Mesendoderm (in vitro differentiated cells): ENCODE results near the gene HERC4.

Source experiments
- DNase-seq: peaks from one replicate; pipeline ENCODE4 v3.0.0; 2013
- H2AK5ac ChIP-seq: 2 replicates; pipeline ENCODE4 v1.6.1; 2013; ENCODE audit warnings: low read length, inconsistent platforms
- H2BK120ac ChIP-seq: 2 replicates; pipeline ENCODE4 v1.6.1; 2013; ENCODE audit warnings: low read depth, mild to moderate bottlenecking, low read length, moderate library complexity, mixed read lengths
- H2BK15ac ChIP-seq: replicated peaks from 2 replicates; pipeline ENCODE4 v1.6.1; 2013; ENCODE audit warnings: low read depth, mild to moderate bottlenecking, moderate library complexity
- H2BK5ac ChIP-seq: 2 replicates; pipeline ENCODE4 v1.6.1; 2013; ENCODE audit warnings: low read length, inconsistent platforms
- H3K18ac ChIP-seq: 2 replicates; pipeline ENCODE4 v1.6.1; 2013; ENCODE audit warnings: mild to moderate bottlenecking, low read length, mixed read lengths
- H3K23ac ChIP-seq: one replicate; pipeline ENCODE4 v1.6.1; 2013; ENCODE audit warnings: low read length
- H3K27ac ChIP-seq: 2 replicates; pipeline ENCODE4 v1.5.1; 2013; ENCODE audit warnings: low read depth, mild to moderate bottlenecking, inconsistent platforms, low read length, moderate library complexity
- H3K27me3 ChIP-seq: 2 replicates; pipeline ENCODE4 v1.6.1; 2013; ENCODE audit warnings: low read length, control low read depth, mild to moderate bottlenecking, inconsistent platforms; ENCODE audit not compliant: insufficient read depth, poor library complexity
- H3K36me3 ChIP-seq: 2 replicates; pipeline ENCODE4 v1.6.1; 2013; ENCODE audit warnings: low read length, inconsistent platforms; ENCODE audit not compliant: control insufficient read depth, insufficient read depth
- H3K4ac ChIP-seq: one replicate; pipeline ENCODE4 v1.6.1; 2013; ENCODE audit warnings: low read depth, mild to moderate bottlenecking, low read length, moderate library complexity
- H3K4me1 ChIP-seq: 2 replicates; pipeline ENCODE4 v1.6.1; 2013; ENCODE audit warnings: low read depth, low read length, inconsistent platforms; ENCODE audit not compliant: control insufficient read depth
- H3K4me2 ChIP-seq: 2 replicates; pipeline ENCODE4 v1.6.1; 2013; ENCODE audit warnings: low read length
- H3K4me3 ChIP-seq: 2 replicates; pipeline ENCODE4 v1.5.1; 2013; ENCODE audit warnings: mild to moderate bottlenecking, low read length
- H3K56ac ChIP-seq: one replicate; pipeline ENCODE4 v1.6.1; 2013; ENCODE audit warnings: low read length
- H3K79me1 ChIP-seq: 2 replicates; pipeline ENCODE4 v1.6.1; 2013; ENCODE audit warnings: low read length, inconsistent platforms
- H3K79me2 ChIP-seq: 2 replicates; pipeline ENCODE4 v1.6.1; 2013; ENCODE audit warnings: mild to moderate bottlenecking, low read length; ENCODE audit not compliant: control insufficient read depth, insufficient read depth
- H3K9ac ChIP-seq: 2 replicates; pipeline ENCODE4 v1.6.1; 2013; ENCODE audit warnings: low read length, inconsistent platforms
- H4K5ac ChIP-seq: one replicate; pipeline ENCODE4 v1.6.1; 2013; ENCODE audit warnings: low read length
- H4K8ac ChIP-seq: one replicate; pipeline ENCODE4 v1.6.1; 2013; ENCODE audit warnings: low read depth, mild to moderate bottlenecking, control low read depth, low read length, moderate library complexity
- WGBS: extraction: QIAGEN DNeasy Blood & Tissue Kit; methylation state at CpG from one replicate; pipeline ENCODE4 v1.1.7; 2013; ENCODE audit warnings: low lambda C conversion rate, missing lambda C conversion rate; ENCODE audit not compliant: insufficient coverage; ENCODE audit errors: extremely low coverage; 5-methylcytosine and 5-hydroxymethylcytosine counted together

HERC4 gene

DNA sequence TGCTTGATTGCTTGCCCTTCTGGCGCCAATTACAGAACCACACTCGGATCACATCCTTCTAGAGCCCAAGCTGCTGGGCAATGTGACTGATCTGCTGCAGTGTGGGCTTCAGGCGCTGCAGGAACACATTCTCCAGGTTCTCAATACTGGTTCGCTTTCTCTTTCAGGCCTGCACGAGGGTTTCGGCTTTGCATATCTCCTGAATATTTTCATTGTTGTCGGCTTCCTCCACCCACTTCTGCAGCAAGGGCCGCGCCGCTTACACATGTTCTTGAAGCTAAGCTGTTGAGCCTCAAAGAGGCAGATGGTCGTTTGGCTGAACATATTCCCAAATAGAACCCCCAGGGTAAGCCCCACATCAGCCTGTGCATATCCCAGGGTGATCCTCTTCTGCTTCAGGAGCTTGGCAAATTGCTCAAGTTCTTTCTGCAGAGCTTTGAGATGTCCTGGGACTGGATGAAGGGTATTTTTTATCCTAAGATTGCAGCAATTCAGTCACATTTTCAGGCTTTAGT is 64.6 kb downstream of the HERC4 start:
- no CpG with 5 or more reads among the region's 11 CpGs for WGBS
- H3K36me3 ChIP-seq: no peaks in the 10 kb centered on the region

DNA sequence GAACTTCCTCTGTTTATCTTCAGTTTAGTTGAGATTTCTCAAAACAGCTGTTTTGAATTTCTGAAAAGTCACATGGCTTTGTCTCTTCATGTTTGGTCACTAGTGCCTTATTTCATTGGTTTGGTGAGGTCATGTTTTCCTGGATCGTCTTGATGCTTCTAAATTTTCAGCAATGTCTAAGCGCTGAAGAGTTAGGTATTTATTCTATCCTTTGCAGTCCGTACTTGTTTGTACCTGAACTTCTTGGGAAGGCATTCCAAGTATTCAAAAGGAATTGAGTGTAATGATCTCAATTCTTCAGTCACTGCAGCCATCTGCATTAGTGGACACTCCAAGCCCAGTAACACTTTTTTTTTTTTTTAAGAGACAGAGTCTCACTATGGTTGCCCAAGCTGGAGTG is 67.7 kb downstream of the HERC4 start:
- no peak for DNase-seq
- Histone ChIP-seq H3K27ac (no peak overlapping the region), H3K4ac (no peak overlapping the region), H2AK5ac (no peak overlapping the region), H3K36me3 (no peaks in the 10 kb centered on the region), H3K4me1 (no peaks in the 10 kb centered on the region), H3K23ac (no peak overlapping the region), H2BK15ac (no peak overlapping the region), H2BK5ac (no peak overlapping the region), H3K4me2 (no peak overlapping the region), H4K8ac (no peak overlapping the region), H3K18ac (no peak overlapping the region), H3K56ac (no peak overlapping the region), H3K79me1 (no peaks in the 10 kb centered on the region), H2BK120ac (no peak overlapping the region), H3K27me3 (no peaks in the 10 kb centered on the region), H3K9ac (no peak overlapping the region), H4K5ac (no peak overlapping the region), H3K4me3 (no peak overlapping the region), H3K79me2 (no peaks in the 10 kb centered on the region)
- WGBS: no CpG with 5 or more reads among the region's 3 CpGs

More for the DNA sequence above, 64.6 kb downstream of the HERC4 start:
- Histone ChIP-seq H3K79me2 (no peaks in the 10 kb centered on the region), H3K9ac (no peak overlapping the region), H2AK5ac (no peak overlapping the region), H3K4me2 (no peak overlapping the region), H3K4ac (no peak overlapping the region), H3K4me1 (no peaks in the 10 kb centered on the region), H3K27me3 (no peaks in the 10 kb centered on the region), H4K8ac (no peak overlapping the region), H2BK120ac (no peak overlapping the region), H3K4me3 (no peak overlapping the region), H3K23ac (no peak overlapping the region), H3K18ac (no peak overlapping the region), H4K5ac (no peak overlapping the region), H3K27ac (no peak overlapping the region), H2BK5ac (no peak overlapping the region), H3K56ac (no peak overlapping the region), H2BK15ac (no peak overlapping the region), H3K79me1 (no peaks in the 10 kb centered on the region)
- DNase-seq: no peak

DNA sequence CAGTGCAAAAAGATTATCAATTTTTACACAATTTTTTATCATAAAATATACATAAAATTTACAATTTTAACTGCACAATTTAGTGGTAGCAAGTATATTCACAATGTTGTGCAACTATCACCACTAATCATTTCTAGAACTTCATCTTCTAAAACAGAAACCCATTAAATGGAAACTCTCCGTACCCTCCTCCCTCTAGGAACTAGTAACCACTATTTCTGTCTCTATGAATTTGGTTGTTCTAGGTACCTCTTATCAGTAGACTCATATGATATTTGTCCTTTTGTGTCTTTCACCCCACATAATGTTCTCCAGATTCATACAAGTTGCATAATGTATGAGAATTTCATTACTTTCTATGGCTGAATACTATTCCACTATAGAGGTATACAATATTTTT is 73.5 kb downstream of the HERC4 start:
- Histone ChIP-seq H3K9ac (no peak overlapping the region), H3K4me1 (no peaks in the 10 kb centered on the region), H3K23ac (no peak overlapping the region), H4K5ac (no peak overlapping the region), H2BK15ac (no peak overlapping the region), H3K18ac (no peak overlapping the region), H3K27me3 (no peaks in the 10 kb centered on the region), H2AK5ac (no peak overlapping the region), H3K4me3 (no peak overlapping the region), H3K56ac (no peak overlapping the region), H2BK120ac (no peak overlapping the region), H3K4ac (no peak overlapping the region), H3K36me3 (no peaks in the 10 kb centered on the region), H3K4me2 (no peak overlapping the region), H3K79me2 (no peaks in the 10 kb centered on the region), H3K27ac (no peak overlapping the region), H4K8ac (no peak overlapping the region), H3K79me1 (no peaks in the 10 kb centered on the region), H2BK5ac (no peak overlapping the region)
- no CpG with 5 or more reads among the region's 1 CpG for WGBS
- DNase-seq: no peak

DNA sequence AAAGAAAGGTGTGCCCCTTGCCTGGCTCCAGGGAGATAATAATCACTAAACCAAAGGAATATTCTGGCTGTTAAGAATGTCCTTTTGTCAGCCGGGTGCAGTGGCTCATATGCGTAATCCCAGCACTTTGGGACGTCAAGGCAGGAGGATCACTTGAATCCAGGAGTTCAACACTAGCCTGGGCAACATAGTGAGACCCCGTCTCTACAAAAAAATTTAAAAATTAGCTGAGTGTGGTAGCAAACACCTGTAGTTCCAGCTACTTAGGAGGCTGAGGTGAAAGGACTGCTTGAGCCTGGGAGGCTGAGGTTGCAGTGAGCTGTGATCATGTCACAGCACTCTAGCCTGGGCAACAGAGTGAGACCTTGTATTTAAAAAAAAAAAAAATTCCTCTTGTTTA is 74.1 kb downstream of the HERC4 start:
- H3K36me3 ChIP-seq: no peaks in the 10 kb centered on the region
- H2BK5ac ChIP-seq: no peak overlapping the region
- H3K4me3 ChIP-seq: no peak overlapping the region
- no peak overlapping the region for H2BK120ac ChIP-seq
- H3K27ac ChIP-seq: no peak overlapping the region
- H3K4me1 ChIP-seq: no peaks in the 10 kb centered on the region
- no peak overlapping the region for H4K5ac ChIP-seq
- no peak overlapping the region for H3K56ac ChIP-seq
- H2BK15ac ChIP-seq: no peak overlapping the region
- H3K27me3 ChIP-seq: no peaks in the 10 kb centered on the region
- no CpG with 5 or more reads among the region's 4 CpGs for WGBS
- H4K8ac ChIP-seq: no peak overlapping the region
- no peak overlapping the region for H3K18ac ChIP-seq
- DNase-seq: no peak
- no peak overlapping the region for H3K9ac ChIP-seq
- H3K79me2 ChIP-seq: no peaks in the 10 kb centered on the region
- H3K23ac ChIP-seq: no peak overlapping the region
- no peak overlapping the region for H2AK5ac ChIP-seq
- no peak overlapping the region for H3K4ac ChIP-seq
- no peaks in the 10 kb centered on the region for H3K79me1 ChIP-seq
- no peak overlapping the region for H3K4me2 ChIP-seq

DNA sequence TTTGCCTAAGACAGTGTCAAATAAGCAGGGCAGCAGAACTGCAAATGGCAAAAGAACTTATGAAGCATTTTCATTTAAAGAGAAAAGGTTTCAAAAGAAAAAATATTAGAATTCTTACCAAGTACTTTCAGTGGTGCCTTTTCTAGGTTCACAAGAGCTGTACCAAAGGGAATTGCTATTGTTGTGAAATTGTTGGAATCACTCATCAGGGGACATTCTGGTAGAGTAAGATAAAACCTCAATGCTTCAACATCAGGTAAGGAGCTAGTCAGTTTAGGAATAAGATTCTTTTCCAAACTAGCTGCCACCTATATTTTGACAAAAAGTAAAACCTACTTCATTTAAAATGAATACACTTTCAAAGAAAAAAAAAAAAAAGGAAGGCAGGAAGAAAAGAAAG is 85.0 kb downstream of the HERC4 start:
- H3K79me1 ChIP-seq: no peaks in the 10 kb centered on the region
- H3K79me2 ChIP-seq: no peaks in the 10 kb centered on the region

DNA sequence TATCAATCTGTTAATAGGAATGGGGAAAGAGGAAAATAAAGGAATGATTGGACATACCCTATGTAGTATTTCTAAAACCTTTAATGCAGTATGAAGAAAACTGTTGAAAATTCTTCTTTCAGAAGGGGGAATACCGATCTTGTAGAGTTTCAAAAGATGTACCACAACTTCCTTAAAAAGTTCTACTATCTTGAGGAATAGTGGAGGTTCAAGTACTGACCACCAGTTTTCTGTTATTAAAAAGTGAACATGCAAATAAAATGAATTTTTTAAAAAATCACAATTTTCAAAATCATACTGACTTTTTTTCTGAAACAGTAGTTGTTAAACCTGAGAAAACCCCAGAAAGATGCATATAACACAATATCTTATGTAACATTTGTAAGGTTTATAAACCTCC is 86.5 kb downstream of the HERC4 start:
- Histone ChIP-seq H2AK5ac (no peak overlapping the region), H3K79me2 (no peaks in the 10 kb centered on the region), H4K5ac (no peak overlapping the region), H3K4ac (no peak overlapping the region), H2BK120ac (no peak overlapping the region), H3K9ac (no peak overlapping the region), H2BK15ac (no peak overlapping the region), H3K27ac (no peak overlapping the region), H3K4me2 (no peak overlapping the region), H4K8ac (no peak overlapping the region), H3K23ac (no peak overlapping the region), H3K56ac (no peak overlapping the region), H3K4me1 (no peaks in the 10 kb centered on the region), H2BK5ac (no peak overlapping the region), H3K4me3 (no peak overlapping the region), H3K79me1 (no peaks in the 10 kb centered on the region), H3K27me3 (no peaks in the 10 kb centered on the region), H3K18ac (no peak overlapping the region), H3K36me3 (no peaks in the 10 kb centered on the region)
- WGBS: no CpG with 5 or more reads among the region's 1 CpG
- DNase-seq: no peak

More for the DNA sequence above, 85.0 kb downstream of the HERC4 start:
- no peaks in the 10 kb centered on the region for H3K27me3 ChIP-seq
- H3K9ac ChIP-seq: no peak overlapping the region
- no peak overlapping the region for H2BK5ac ChIP-seq
- no peak for DNase-seq
- no peak overlapping the region for H4K8ac ChIP-seq
- H3K4me1 ChIP-seq: no peaks in the 10 kb centered on the region
- no peak overlapping the region for H4K5ac ChIP-seq
- H2BK120ac ChIP-seq: no peak overlapping the region
- H3K4me2 ChIP-seq: no peak overlapping the region
- H3K23ac ChIP-seq: no peak overlapping the region
- H3K18ac ChIP-seq: no peak overlapping the region
- H2BK15ac ChIP-seq: no peak overlapping the region
- no peak overlapping the region for H3K4ac ChIP-seq
- no peak overlapping the region for H2AK5ac ChIP-seq
- no peak overlapping the region for H3K56ac ChIP-seq
- no peaks in the 10 kb centered on the region for H3K36me3 ChIP-seq
- H3K27ac ChIP-seq: no peak overlapping the region
- no peak overlapping the region for H3K4me3 ChIP-seq
